RWPE1 (cell line): ENCODE data around the gene CSF3R.

Source experiments
- CTCF ChIA-PET: fragments of 350-600 bp; sonication (Branson Sonifier 250); formaldehyde crosslinking; extraction: SDS; loops from one replicate; lab custom pipeline; 2021; lab: Yijun Ruan, JAX
- POLR2A ChIA-PET: fragments of 400-600 bp; formaldehyde crosslinking; extraction: SDS; loops from one replicate; lab custom pipeline; 2020; ENCODE audit warnings: antibody characterized with exemption; ENCODE audit not compliant: low non-redundant PET; lab: Yijun Ruan, JAX
- DNase-seq: peaks from one replicate; pipeline ENCODE4 v3.0.0; 2012; ENCODE audit warnings: low spot score
- H3K27ac ChIP-seq: fragments of 450-650 bp; 2 replicates; pipeline ENCODE4 v1.5.1; 2017
- CTCF ChIP-seq: fragments of 450-650 bp; conservative IDR thresholded peaks from 2 replicates; pipeline ENCODE4 v1.5.1; 2017; ENCODE audit warnings: low read depth, mild to moderate bottlenecking

CSF3R gene

GRCh38 chr1:36453600-36454388 lies 28.9 kb downstream of the CSF3R start:
- CTCF ChIA-PET = no interaction called here
- no peak overlapping the region for H3K27ac ChIP-seq
- no peak for TF ChIP-seq CTCF
- no peak for DNase-seq
- POLR2A ChIA-PET = interaction anchor here (0.6 kb wide), 1 partner anchor 127 kb away, joined by 3 read pairs; no protein-coding TSS in a partner anchor

- no peak overlapping the region for H3K27ac ChIP-seq
- ChIA-PET POLR2A (interaction anchor here (0.6 kb wide), 1 partner anchor 127 kb away, joined by 3 read pairs; no protein-coding TSS in a partner anchor), CTCF (no interaction called here)
- no peak for DNase-seq
- no peak for TF ChIP-seq CTCF
Measured at GRCh38 chr1:36453051-36453450, 29.7 kb downstream of the CSF3R start.

- ChIA-PET POLR2A (interaction anchor here (0.6 to 1.3 kb wide), 3 partner anchors 10 to 25 kb away, joined by 3 to 5 read pairs (median 3); partner anchors contain the start of gene MRPS15), CTCF (interaction anchor here (0.6 to 0.7 kb wide), 2 partner anchors 18 to 65 kb away, joined by 3 read pairs; no protein-coding TSS in a partner anchor)
- H3K27ac ChIP-seq = peak overlapping the region; percentile 88
- DNase-seq = no peak
- TF ChIP-seq CTCF = no peak
Measured at GRCh38 chr1:36450919-36451305, 31.8 kb downstream of the CSF3R start.

- H3K27ac ChIP-seq = peak within 1 kb of the TSS; percentile 88
- CTCF ChIA-PET = interaction anchor here (0.6 to 0.7 kb wide), 3 partner anchors 17 to 308 kb away, joined by 3 to 4 read pairs (median 3); no protein-coding TSS in a partner anchor
- TF ChIP-seq CTCF = no peak
- DNase-seq = peak; percentile 100
- POLR2A ChIA-PET = interaction anchor here (0.6 to 1.3 kb wide), 4 partner anchors 10 to 234 kb away, joined by 3 to 7 read pairs (median 4); partner anchors contain the start of gene MRPS15
Measured at GRCh38 chr1:36450270-36450918, 32.3 kb downstream of the CSF3R start, which contains the start of gene OSCP1. Gene OSCP1, minus strand, starts transcription at chr1:36450451. Its CDS starts 82 bp downstream, at chr1:36450369.

GRCh38 chr1:36448530-36449056 lies 34.1 kb downstream of the CSF3R start:
- DNase-seq = peak; percentile 64
- H3K27ac ChIP-seq = no peak overlapping the region
- TF ChIP-seq CTCF = no peak
- ChIA-PET POLR2A (no interaction called here), CTCF (interaction anchor here (0.8 to 1.2 kb wide), 2 partner anchors 11 to 31 kb away, joined by 3 read pairs; no protein-coding TSS in a partner anchor)

- no peak for DNase-seq
- ChIA-PET CTCF (interaction anchor here (0.6 kb wide), 1 partner anchor 12 kb away, joined by 3 read pairs; no protein-coding TSS in a partner anchor), POLR2A (no interaction called here)
- TF ChIP-seq CTCF = no peak
- H3K27ac ChIP-seq = no peak overlapping the region
Measured at GRCh38 chr1:36447450-36447849, 35.3 kb downstream of the CSF3R start.
